Stomach (tissue), 4 donors: ENCODE measurements around the gene PTGDR.

Experiments
- CTCF ChIP-seq, 7 experiments: fragments of 450-650 bp in 4 of 7; fragments of 200-600 bp in 3 of 7; sonication (generic) in 3 of 7; IDR thresholded peaks; one replicate each; pipeline ENCODE4 v1.5.1; 2016 to 2019; ENCODE audit warnings: antibody characterized with exemption in 7 of 7, control low read depth in 2 of 7, mild to moderate bottlenecking in 1 of 7
- EP300 ChIP-seq: sonication (generic); formaldehyde crosslinking; IDR thresholded peaks from one replicate; pipeline ENCODE4 v1.6.1; 2017; ENCODE audit warnings: antibody characterized with exemption
- POLR2A ChIP-seq, 4 donors: fragments of 450-650 bp; IDR thresholded peaks; one replicate each; pipeline ENCODE4 v1.6.1; 2016; ENCODE audit warnings: antibody characterized with exemption in 4 of 4, control low read depth in 2 of 4, mild to moderate bottlenecking in 1 of 4, moderate library complexity in 1 of 4
- POLR2AphosphoS5 ChIP-seq, 3 donors: sonication (generic); formaldehyde crosslinking; IDR thresholded peaks; one replicate each; pipeline ENCODE4 v1.6.1; 2016; ENCODE audit warnings: antibody characterized with exemption in 3 of 3

GRCh38 chr14:52263190-52263589 is 4.3 kb upstream of the PTGDR start:
- no peak for TF ChIP-seq CTCF (IDR thresholded peaks at IDR 0.05)
- TF ChIP-seq POLR2AphosphoS5 (IDR thresholded peaks at IDR 0.05): no peak
- no peak for TF ChIP-seq POLR2A (IDR thresholded peaks at IDR 0.05)
- TF ChIP-seq EP300: no peak
